ENCODE results near the gene ADPRHL1. TPM values are rescaled to one million over a fixed set of nuclear protein-coding genes. Genes with fewer than 3 reads are reported as not detected.

ADPRHL1 gene
- total RNA-seq, 1 donor from 2014 or later = 2.6 TPM

DNA sequence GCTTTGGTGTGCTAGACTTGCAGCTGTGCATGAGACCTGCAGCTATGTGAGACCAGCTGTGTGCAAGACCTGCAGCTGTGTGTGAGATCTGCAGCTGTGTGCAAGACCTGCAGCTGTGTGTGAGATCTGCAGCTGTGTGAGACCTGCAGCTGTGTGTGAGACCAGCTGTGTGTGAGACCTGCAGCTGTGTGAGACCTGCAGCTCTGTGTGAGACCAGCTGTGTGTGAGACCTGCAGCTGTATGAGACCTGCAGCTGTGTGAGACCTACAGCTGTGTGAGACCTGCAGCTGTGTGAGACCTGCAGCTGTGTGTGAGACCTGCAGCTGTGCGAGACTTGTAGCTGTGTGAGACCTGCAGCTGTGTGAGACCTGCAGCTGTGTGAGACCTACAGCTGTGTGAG is 43.9 kb upstream of the ADPRHL1 start:
- Mint-ChIP-seq H3K36me3 (ENCODE audit: unreplicated experiment) (peaks cover 36% of the 10 kb centered on the region), H3K27ac (ENCODE audit: unreplicated experiment) (no peak overlapping the region), H3K4me3 (ENCODE audit: unreplicated experiment) (no peak overlapping the region), H3K27me3 (ENCODE audit: unreplicated experiment) (no peaks in the 10 kb centered on the region), H3K4me1 (ENCODE audit: unreplicated experiment) (peaks cover 46% of the 10 kb centered on the region), H3K9me3 (ENCODE audit: unreplicated experiment) (no peaks in the 10 kb centered on the region)
- TF ChIP-seq, protein P1, sequence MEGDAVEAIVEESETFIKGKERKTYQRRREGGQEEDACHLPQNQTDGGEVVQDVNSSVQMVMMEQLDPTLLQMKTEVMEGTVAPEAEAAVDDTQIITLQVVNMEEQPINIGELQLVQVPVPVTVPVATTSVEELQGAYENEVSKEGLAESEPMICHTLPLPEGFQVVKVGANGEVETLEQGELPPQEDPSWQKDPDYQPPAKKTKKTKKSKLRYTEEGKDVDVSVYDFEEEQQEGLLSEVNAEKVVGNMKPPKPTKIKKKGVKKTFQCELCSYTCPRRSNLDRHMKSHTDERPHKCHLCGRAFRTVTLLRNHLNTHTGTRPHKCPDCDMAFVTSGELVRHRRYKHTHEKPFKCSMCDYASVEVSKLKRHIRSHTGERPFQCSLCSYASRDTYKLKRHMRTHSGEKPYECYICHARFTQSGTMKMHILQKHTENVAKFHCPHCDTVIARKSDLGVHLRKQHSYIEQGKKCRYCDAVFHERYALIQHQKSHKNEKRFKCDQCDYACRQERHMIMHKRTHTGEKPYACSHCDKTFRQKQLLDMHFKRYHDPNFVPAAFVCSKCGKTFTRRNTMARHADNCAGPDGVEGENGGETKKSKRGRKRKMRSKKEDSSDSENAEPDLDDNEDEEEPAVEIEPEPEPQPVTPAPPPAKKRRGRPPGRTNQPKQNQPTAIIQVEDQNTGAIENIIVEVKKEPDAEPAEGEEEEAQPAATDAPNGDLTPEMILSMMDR (IDR thresholded peaks at IDR 0.05) = no peak
- DNase-seq (ENCODE audit: extremely low spot score, unreplicated experiment) = no peak

DNA sequence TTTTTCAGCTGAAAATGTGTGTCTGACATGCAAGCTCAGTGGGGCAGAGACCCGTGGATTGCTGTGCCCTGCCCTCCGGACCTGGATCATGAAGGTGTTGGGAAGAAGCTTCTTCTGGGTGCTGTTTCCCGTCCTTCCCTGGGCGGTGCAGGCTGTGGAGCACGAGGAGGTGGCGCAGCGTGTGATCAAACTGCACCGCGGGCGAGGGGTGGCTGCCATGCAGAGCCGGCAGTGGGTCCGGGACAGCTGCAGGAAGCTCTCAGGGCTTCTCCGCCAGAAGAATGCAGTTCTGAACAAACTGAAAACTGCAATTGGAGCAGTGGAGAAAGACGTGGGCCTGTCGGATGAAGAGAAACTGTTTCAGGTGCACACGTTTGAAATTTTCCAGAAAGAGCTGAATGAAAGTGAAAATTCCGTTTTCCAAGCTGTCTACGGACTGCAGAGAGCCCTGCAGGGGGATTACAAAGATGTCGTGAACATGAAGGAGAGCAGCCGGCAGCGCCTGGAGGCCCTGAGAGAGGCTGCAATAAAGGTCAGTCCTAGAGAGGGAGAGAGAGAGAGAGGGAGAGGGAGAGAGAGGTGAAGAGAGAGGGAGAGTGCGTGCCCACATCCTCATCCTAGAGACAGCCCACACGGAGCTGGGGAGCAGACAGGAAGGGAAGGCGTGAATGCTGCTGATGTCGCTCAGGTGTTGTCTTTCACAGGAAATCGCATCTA is 42.4 kb upstream of the ADPRHL1 start:
- no peaks in the 10 kb centered on the region for H3K27me3 Mint-ChIP-seq (ENCODE audit: unreplicated experiment)
- peaks cover 30% of the 10 kb centered on the region for H3K36me3 Mint-ChIP-seq (ENCODE audit: unreplicated experiment)
- DNase-seq (ENCODE audit: extremely low spot score, unreplicated experiment) = peak; percentile 83
- TF ChIP-seq, protein P1 (IDR thresholded peaks at IDR 0.05) = no peak
- peaks cover 52% of the 10 kb centered on the region for H3K4me1 Mint-ChIP-seq (ENCODE audit: unreplicated experiment)
- peak overlapping the region; percentile 67 for H3K4me3 Mint-ChIP-seq (ENCODE audit: unreplicated experiment)
- peak overlapping the region; percentile 80 for H3K27ac Mint-ChIP-seq (ENCODE audit: unreplicated experiment)
- no peaks in the 10 kb centered on the region for H3K9me3 Mint-ChIP-seq (ENCODE audit: unreplicated experiment)

DNA sequence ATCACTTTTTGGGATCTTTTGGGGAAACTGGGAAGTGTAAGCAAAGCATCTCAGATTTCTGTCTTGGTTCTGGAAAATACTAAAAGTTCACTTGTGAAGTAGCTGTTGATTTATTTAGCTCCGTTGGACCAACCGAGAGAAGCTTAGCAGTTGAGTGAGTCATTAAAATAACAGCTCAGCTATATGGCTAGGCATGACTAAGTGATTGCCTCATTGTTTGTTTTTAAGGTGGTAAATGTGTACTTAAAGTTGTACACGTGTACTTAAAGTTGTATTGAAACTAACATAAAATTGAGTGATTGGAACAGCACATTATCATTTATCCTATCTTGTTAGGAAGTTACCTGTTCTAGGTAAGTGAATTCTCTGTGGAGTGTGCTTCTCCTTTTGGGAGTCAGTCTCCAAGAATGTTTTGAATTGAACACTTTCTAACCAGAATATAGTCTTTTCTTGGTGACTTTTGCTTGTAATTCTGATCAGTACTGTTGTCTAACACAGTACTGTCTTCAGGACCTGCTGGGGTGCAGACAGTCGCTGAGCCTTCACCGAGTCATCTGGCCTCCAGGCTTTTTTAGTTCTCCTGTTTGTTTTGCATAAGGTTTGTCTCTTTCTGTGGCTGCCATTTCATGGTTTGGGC is 40.1 kb upstream of the ADPRHL1 start:
- TF ChIP-seq, protein P1 (IDR thresholded peaks at IDR 0.05) = no peak
- Mint-ChIP-seq H3K27me3 (ENCODE audit: unreplicated experiment) (no peaks in the 10 kb centered on the region), H3K9me3 (ENCODE audit: unreplicated experiment) (no peaks in the 10 kb centered on the region), H3K4me3 (ENCODE audit: unreplicated experiment) (peak overlapping the region; percentile 83), H3K36me3 (ENCODE audit: unreplicated experiment) (peaks cover 12% of the 10 kb centered on the region), H3K4me1 (ENCODE audit: unreplicated experiment) (peaks cover 68% of the 10 kb centered on the region), H3K27ac (ENCODE audit: unreplicated experiment) (peak overlapping the region; percentile 80)
- DNase-seq (ENCODE audit: extremely low spot score, unreplicated experiment) = peak; percentile 54

DNA sequence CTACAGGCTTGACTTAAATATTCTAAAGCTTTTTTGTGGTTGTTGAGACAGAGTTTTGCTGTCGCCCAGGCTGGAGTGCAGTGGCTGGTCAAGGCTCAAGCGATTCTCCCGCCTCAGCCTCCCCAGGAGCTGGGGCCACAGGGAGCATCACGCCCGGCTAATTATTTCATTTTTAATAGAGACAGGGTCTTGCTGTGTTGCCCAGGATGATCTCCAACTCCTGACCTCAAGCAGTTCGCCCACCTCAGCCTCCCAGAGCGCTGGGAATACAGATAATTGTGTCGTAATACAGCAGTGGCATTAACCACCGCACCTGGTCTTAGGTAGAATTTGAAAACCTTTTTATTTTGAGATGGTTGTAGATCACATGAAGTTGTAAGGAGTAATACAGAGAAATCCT is 38.7 kb upstream of the ADPRHL1 start:
- peak; percentile 51 for DNase-seq (ENCODE audit: extremely low spot score, unreplicated experiment)
- Mint-ChIP-seq H3K4me3 (ENCODE audit: unreplicated experiment) (peak overlapping the region; percentile 83), H3K36me3 (ENCODE audit: unreplicated experiment) (peaks cover 4% of the 10 kb centered on the region), H3K9me3 (ENCODE audit: unreplicated experiment) (no peaks in the 10 kb centered on the region), H3K4me1 (ENCODE audit: unreplicated experiment) (peaks cover 76% of the 10 kb centered on the region), H3K27ac (ENCODE audit: unreplicated experiment) (peak overlapping the region; percentile 80), H3K27me3 (ENCODE audit: unreplicated experiment) (no peaks in the 10 kb centered on the region)
- TF ChIP-seq, protein P1 (IDR thresholded peaks at IDR 0.05) = no peak

DNA sequence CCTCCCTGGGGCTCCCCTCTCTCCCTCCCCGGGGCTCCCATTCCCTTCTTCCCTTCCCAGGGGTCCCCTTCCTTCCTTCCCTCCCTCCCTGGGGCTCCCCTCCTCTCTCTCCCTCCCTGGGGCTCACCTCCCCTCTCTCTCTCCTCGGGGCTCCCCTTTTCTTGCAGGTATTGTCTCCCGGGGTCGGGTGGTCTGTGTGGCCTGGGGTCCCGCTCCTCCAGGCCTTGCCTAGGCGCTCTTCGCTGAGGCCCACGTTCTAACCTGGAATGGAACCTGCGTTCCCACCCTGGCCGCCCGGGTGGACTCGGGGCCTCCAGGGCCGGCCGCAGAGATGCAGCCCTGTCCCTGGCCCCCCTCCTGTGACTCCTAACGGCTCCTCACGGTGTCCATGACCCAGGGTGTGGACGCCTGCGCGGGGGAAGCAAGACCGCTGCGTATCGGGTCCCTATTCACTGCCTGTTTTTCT is 38.2 kb upstream of the ADPRHL1 start:
- H3K27me3 Mint-ChIP-seq (ENCODE audit: unreplicated experiment) = no peaks in the 10 kb centered on the region
- TF ChIP-seq, protein P1 (IDR thresholded peaks at IDR 0.05) = no peak
- peak overlapping the region; percentile 80 for H3K27ac Mint-ChIP-seq (ENCODE audit: unreplicated experiment)
- H3K36me3 Mint-ChIP-seq (ENCODE audit: unreplicated experiment) = peaks cover 4% of the 10 kb centered on the region
- H3K4me1 Mint-ChIP-seq (ENCODE audit: unreplicated experiment) = peaks cover 75% of the 10 kb centered on the region
- peak; percentile 83 for DNase-seq (ENCODE audit: extremely low spot score, unreplicated experiment)
- H3K9me3 Mint-ChIP-seq (ENCODE audit: unreplicated experiment) = no peaks in the 10 kb centered on the region
- peak overlapping the region; percentile 83 for H3K4me3 Mint-ChIP-seq (ENCODE audit: unreplicated experiment)
